Neuronal stem cell (in vitro differentiated cells): ENCODE results near the gene NKD2.
A peak's percentile ranks its signal among the peaks of the same experiment; 100 is the strongest.

Experiments used
- DNase-seq: peaks from one replicate; pipeline ENCODE4 v3.0.0-alpha.2; 2013; ENCODE audit warnings: low spot score
- H2AFZ ChIP-seq: one replicate; pipeline ENCODE4 v1.6.1; 2013; ENCODE audit warnings: mild to moderate bottlenecking, low read length, inconsistent platforms
- H2AK5ac ChIP-seq: 2 replicates; pipeline ENCODE4 v1.6.1; 2013; ENCODE audit warnings: low read depth, mild to moderate bottlenecking, inconsistent platforms, low read length, moderate library complexity, mixed read lengths
- H2BK120ac ChIP-seq: 2 replicates; pipeline ENCODE4 v1.6.1; 2013; ENCODE audit warnings: low read depth, mild to moderate bottlenecking, inconsistent platforms, low read length, moderate library complexity, mixed read lengths
- H2BK12ac ChIP-seq: one replicate; pipeline ENCODE4 v1.6.1; 2013; ENCODE audit warnings: low read length, inconsistent platforms
- H2BK15ac ChIP-seq: 2 replicates; pipeline ENCODE4 v1.6.1; 2013; ENCODE audit warnings: mild to moderate bottlenecking, low read length, inconsistent platforms, mixed read lengths
- H2BK5ac ChIP-seq: one replicate; pipeline ENCODE4 v1.6.1; 2013; ENCODE audit warnings: inconsistent platforms, mild to moderate bottlenecking, low read length, moderate library complexity
- H3K14ac ChIP-seq: one replicate; pipeline ENCODE4 v1.6.1; 2013; ENCODE audit warnings: low read length, inconsistent platforms
- H3K18ac ChIP-seq: 2 replicates; pipeline ENCODE4 v1.6.1; 2013; ENCODE audit warnings: low read length, inconsistent platforms
- H3K23ac ChIP-seq: 2 replicates; pipeline ENCODE4 v1.6.1; 2013; ENCODE audit warnings: low read depth, mild to moderate bottlenecking, mixed read lengths, low read length, inconsistent platforms; ENCODE audit not compliant: poor library complexity
- H3K27ac ChIP-seq: replicated peaks from 3 replicates; pipeline ENCODE4 v1.5.1; 2013; ENCODE audit warnings: low read length, inconsistent platforms
- H3K27me3 ChIP-seq, 3 experiments: 2 replicates each; pipeline ENCODE4 v1.6.1; 2013; ENCODE audit warnings: low read length in 3 of 3, mild to moderate bottlenecking in 2 of 3, inconsistent platforms in 1 of 3, low read depth in 1 of 3, mixed read lengths in 1 of 3, moderate library complexity in 1 of 3; ENCODE audit not compliant: control insufficient read depth in 3 of 3, insufficient read depth in 3 of 3
- H3K36me3 ChIP-seq, 2 donors: replicated peaks in 1 of 2; 2 replicates each; pipeline ENCODE4 v1.6.1; 2013; ENCODE audit warnings: low read length in 2 of 2; ENCODE audit not compliant: control insufficient read depth in 2 of 2, insufficient read depth in 2 of 2
- H3K4ac ChIP-seq: 2 replicates; pipeline ENCODE4 v1.6.1; 2013; ENCODE audit warnings: inconsistent platforms, mild to moderate bottlenecking, low read length, moderate library complexity
- H3K4me1 ChIP-seq, 2 donors: 1 replicate in 1 of 2; 2 replicates in 1 of 2; pipeline ENCODE4 v1.6.1; 2013; ENCODE audit warnings: low read length in 2 of 2, low read depth in 1 of 2; ENCODE audit not compliant: control insufficient read depth in 2 of 2, insufficient read depth in 1 of 2
- H3K4me2 ChIP-seq: one replicate; pipeline ENCODE4 v1.6.1; 2013; ENCODE audit warnings: mild to moderate bottlenecking, low read length, inconsistent platforms; ENCODE audit not compliant: insufficient read depth, poor library complexity, severe bottlenecking
- H3K4me3 ChIP-seq, 2 donors: 2 replicates each; pipeline ENCODE4 v1.5.1; 2013; ENCODE audit warnings: low read length in 2 of 2, mild to moderate bottlenecking in 2 of 2, inconsistent platforms in 1 of 2, moderate library complexity in 1 of 2
- H3K79me1 ChIP-seq: one replicate; pipeline ENCODE4 v1.6.1; 2013; ENCODE audit warnings: low read depth, mild to moderate bottlenecking, inconsistent platforms, low read length, moderate library complexity
- H3K9ac ChIP-seq: one replicate; pipeline ENCODE4 v1.6.1; 2013; ENCODE audit warnings: mild to moderate bottlenecking, low read depth, low read length, inconsistent platforms; ENCODE audit not compliant: poor library complexity
- H3K9me3 ChIP-seq, 2 donors: replicated peaks in 1 of 2; 2 replicates each; pipeline versions ENCODE3 to v1.6.1; 2013; ENCODE audit warnings: low read length in 2 of 2, mild to moderate bottlenecking in 2 of 2, inconsistent platforms in 1 of 2, low read depth in 1 of 2, mixed read lengths in 1 of 2, moderate library complexity in 1 of 2; ENCODE audit not compliant: control insufficient read depth in 2 of 2, insufficient read depth in 1 of 2
- H4K8ac ChIP-seq: one replicate; pipeline ENCODE4 v1.6.1; 2013; ENCODE audit warnings: low read depth, mild to moderate bottlenecking, inconsistent platforms, low read length, moderate library complexity
- H4K91ac ChIP-seq: one replicate; pipeline ENCODE4 v1.6.1; 2013; ENCODE audit warnings: low read length, low read depth, mild to moderate bottlenecking, inconsistent platforms; ENCODE audit not compliant: poor library complexity
- WGBS, 2 donors: extraction: QIAGEN DNeasy Blood & Tissue Kit; methylation state at CpG; one replicate each; pipeline ENCODE4 v1.1.7; 2013; ENCODE audit warnings: missing lambda C conversion rate in 2 of 2, mixed read lengths in 1 of 2; ENCODE audit not compliant: insufficient read length in 2 of 2, insufficient replicate concordance in 1 of 2; ENCODE audit errors: extremely low coverage in 2 of 2; 5-methylcytosine and 5-hydroxymethylcytosine counted together

NKD2 gene

GRCh38 chr5:979100-979817 is 29.3 kb upstream of the NKD2 start:
- no peak for DNase-seq
- Histone ChIP-seq H3K27ac (no peak overlapping the region), H3K9me3 (peaks cover 4 to 9% of the 10 kb centered on the region in 2 donors), H3K4me1 (peaks cover 17 to 24% of the 10 kb centered on the region in 2 donors), H3K9ac (peak overlapping the region; percentile 13), H3K4ac (peak overlapping the region; percentile 48), H2BK5ac (peak overlapping the region; percentile 93), H3K18ac (peak overlapping the region; percentile 84), H3K27me3 (peaks cover 0 to 3% (median 0%) of the 10 kb centered on the region in 3 experiments), H2BK15ac (peak overlapping the region; percentile 98), H4K91ac (peak overlapping the region; percentile 23), H3K14ac (peak overlapping the region; percentile 96), H3K4me3 (peak overlapping the region in 1 of 2 donors; percentile 41), H2AFZ (no peak overlapping the region), H2AK5ac (peak overlapping the region; percentile 98), H4K8ac (no peak overlapping the region), H3K4me2 (no peak overlapping the region), H2BK120ac (no peak overlapping the region), H3K79me1 (peaks cover 3% of the 10 kb centered on the region), H3K23ac (peak overlapping the region; percentile 83), H3K36me3 (no peaks in the 10 kb centered on the region), H2BK12ac (peak overlapping the region; percentile 99)
- no CpG with 5 or more reads among the region's 24 CpGs for WGBS, 2 donors

GRCh38 chr5:980001-980588 is 28.5 kb upstream of the NKD2 start:
- Histone ChIP-seq H3K4me2 (no peak overlapping the region), H3K27me3 (peaks cover 0 to 3% (median 0%) of the 10 kb centered on the region in 3 experiments), H2BK12ac (peak overlapping the region; percentile 94), H4K8ac (no peak overlapping the region), H3K9me3 (peaks cover 4 to 14% of the 10 kb centered on the region in 2 donors), H2BK120ac (no peak overlapping the region), H4K91ac (no peak overlapping the region), H3K79me1 (peaks cover 3% of the 10 kb centered on the region), H2BK15ac (peak overlapping the region; percentile 98), H2AFZ (peak overlapping the region; percentile 76), H3K18ac (peak overlapping the region; percentile 84), H3K4me1 (peaks cover 17 to 24% of the 10 kb centered on the region in 2 donors), H3K36me3 (no peaks in the 10 kb centered on the region), H3K27ac (no peak overlapping the region), H2AK5ac (peak overlapping the region; percentile 98), H3K4me3 (no peak overlapping the region), H2BK5ac (peak overlapping the region; percentile 93), H3K14ac (peak overlapping the region; percentile 9), H3K9ac (peak overlapping the region; percentile 73), H3K4ac (no peak overlapping the region), H3K23ac (no peak overlapping the region)
- peak; percentile 37 for DNase-seq
- WGBS, 2 donors, result no CpG with 5 or more reads among the region's 17 CpGs

- Histone ChIP-seq H3K14ac (no peak overlapping the region), H3K9ac (no peak overlapping the region), H3K4me3 (no peak overlapping the region), H4K91ac (no peak overlapping the region), H3K4me1 (peaks cover 17 to 24% of the 10 kb centered on the region in 2 donors), H3K18ac (no peak overlapping the region), H2BK5ac (no peak overlapping the region), H3K23ac (no peak overlapping the region), H2BK15ac (no peak overlapping the region), H3K27me3 (peaks cover 0 to 3% (median 0%) of the 10 kb centered on the region in 3 experiments), H3K36me3 (no peaks in the 10 kb centered on the region), H2BK12ac (no peak overlapping the region), H2BK120ac (no peak overlapping the region), H2AFZ (peak overlapping the region; percentile 76), H2AK5ac (no peak overlapping the region), H3K4ac (no peak overlapping the region), H3K27ac (no peak overlapping the region), H3K4me2 (no peak overlapping the region), H3K79me1 (peaks cover 3% of the 10 kb centered on the region), H3K9me3 (peaks cover 4 to 15% of the 10 kb centered on the region in 2 donors), H4K8ac (no peak overlapping the region)
- WGBS, 2 donors, result no CpG with 5 or more reads among the region's 6 CpGs
- no peak for DNase-seq
Observed at GRCh38 chr5:980966-981365, 27.6 kb upstream of the NKD2 start.

- no CpG with 5 or more reads among the region's 7 CpGs for WGBS, 2 donors
- Histone ChIP-seq H2BK12ac (no peak overlapping the region), H3K4ac (no peak overlapping the region), H3K4me1 (peaks cover 17 to 24% of the 10 kb centered on the region in 2 donors), H3K23ac (no peak overlapping the region), H4K8ac (no peak overlapping the region), H2BK5ac (no peak overlapping the region), H2BK15ac (no peak overlapping the region), H2BK120ac (no peak overlapping the region), H3K18ac (peak overlapping the region; percentile 87), H3K4me3 (no peak overlapping the region), H2AFZ (peak overlapping the region; percentile 56), H3K36me3 (no peaks in the 10 kb centered on the region), H3K9me3 (peaks cover 4 to 17% of the 10 kb centered on the region in 2 donors), H3K14ac (no peak overlapping the region), H3K79me1 (peaks cover 3% of the 10 kb centered on the region), H3K4me2 (peak overlapping the region; percentile 23), H3K9ac (no peak overlapping the region), H2AK5ac (no peak overlapping the region), H4K91ac (no peak overlapping the region), H3K27ac (no peak overlapping the region), H3K27me3 (peaks cover 0 to 3% (median 0%) of the 10 kb centered on the region in 3 experiments)
- no peak for DNase-seq
Observed at GRCh38 chr5:981456-981855, 27.1 kb upstream of the NKD2 start.
